HG03139 (cell line): ENCODE measurements around the gene VWC2L.

Experiments
- ATAC-seq: cut with Tn5 transposase; IDR thresholded peaks from one replicate; pipeline ENCODE4 v1.9.1; 2021; ENCODE audit not compliant: unreplicated experiment

Gene VWC2L

GRCh38 chr2:214579035-214579434 lies 168.2 kb downstream of the VWC2L start:
- no peak for ATAC-seq

DNA sequence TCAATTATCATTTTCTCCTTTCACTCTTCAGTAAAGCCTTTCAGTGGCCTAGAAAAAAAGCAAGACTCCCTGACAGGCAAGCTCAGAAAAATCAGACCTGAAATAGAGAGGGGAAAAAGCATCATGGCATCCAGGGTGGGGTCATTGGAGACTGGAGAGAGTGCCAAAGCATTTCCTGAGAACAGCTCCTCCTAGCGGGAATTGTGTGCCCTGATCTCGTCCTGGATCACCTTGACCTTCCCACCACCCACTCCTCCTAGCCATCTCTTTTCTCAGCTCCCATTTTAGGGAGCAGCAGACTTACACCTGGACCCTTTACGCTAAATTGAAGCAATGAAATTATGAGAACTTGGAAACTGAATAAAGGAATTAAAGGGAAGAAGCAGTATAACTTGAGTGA lies 176.6 kb downstream of the VWC2L start:
- no peak for ATAC-seq

GRCh38 chr2:214591366-214591765 lies 180.5 kb downstream of the VWC2L start:
- no peak for ATAC-seq

DNA sequence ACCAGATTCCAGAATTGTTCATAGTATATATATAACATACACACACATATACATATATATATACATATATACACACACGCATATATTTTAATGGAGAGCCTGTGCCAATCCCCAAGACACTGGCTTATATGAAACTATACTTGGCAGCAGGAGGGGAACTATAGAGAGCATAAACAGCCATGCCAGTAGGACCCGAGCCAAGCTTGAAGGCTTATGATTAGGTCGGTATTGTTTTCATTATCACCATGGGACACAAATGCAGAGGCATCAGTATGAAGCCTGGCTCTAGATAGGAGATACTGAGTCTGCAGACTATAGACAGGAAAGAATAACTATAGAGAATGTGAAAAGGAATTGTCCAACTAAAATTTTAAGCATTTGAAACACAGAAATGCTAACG lies 181.2 kb downstream of the VWC2L start:
- no peak for ATAC-seq

DNA sequence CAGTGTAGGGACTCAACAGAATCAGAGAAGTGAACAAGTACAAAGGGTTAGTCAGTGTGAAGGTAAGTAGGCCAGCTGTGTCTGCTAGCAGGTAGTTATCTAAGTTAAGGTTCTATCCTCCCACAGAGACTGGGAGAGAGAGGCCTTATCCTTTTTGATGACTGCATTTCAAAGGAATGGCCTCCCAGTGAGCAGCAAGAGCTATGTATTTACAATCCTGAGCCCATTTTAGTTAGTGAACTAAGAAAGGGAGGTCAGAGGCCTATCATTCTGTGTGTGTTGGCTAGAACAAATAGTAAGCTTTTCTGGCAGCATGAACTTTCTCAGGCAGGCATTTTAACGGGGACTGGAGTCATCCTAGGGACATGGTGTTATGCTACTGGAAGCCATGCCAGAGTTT lies 182.9 kb downstream of the VWC2L start:
- no peak for ATAC-seq

DNA sequence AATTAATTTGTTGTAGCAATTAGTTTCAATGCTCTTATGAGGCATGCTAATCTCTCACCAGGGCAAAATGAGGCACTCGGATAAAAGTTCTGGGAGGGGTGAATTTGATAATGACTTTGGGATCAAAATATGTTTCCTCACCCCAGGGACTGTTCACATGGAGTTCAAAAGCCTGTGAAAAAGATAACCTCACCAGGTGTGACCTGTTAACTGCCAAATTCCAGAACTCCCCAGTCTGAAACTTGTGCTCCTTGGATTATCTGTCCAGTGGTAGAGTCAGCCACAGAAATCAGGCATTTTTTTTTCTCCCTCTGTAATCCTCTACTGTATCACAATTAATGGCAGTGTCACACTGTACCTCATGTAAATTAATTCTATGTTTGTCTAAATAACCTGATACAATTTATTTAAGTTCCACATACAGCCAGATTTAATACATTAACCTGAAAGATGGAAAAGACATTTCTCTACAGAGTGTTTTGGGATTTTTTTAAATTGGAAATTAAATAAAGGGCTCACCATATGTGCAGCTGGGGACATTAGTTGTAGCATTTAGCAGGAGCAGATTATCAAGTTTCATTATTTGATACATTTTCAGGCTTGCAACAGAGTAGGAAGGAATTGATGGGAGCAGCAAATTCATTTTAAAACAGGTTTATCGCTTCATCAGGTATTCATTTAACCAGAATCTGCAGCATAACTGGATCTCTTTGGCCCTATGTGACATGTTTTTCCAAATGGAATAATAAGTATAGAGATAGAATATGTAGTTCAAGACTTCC lies 191.2 kb downstream of the VWC2L start:
- ATAC-seq, result no peak

DNA sequence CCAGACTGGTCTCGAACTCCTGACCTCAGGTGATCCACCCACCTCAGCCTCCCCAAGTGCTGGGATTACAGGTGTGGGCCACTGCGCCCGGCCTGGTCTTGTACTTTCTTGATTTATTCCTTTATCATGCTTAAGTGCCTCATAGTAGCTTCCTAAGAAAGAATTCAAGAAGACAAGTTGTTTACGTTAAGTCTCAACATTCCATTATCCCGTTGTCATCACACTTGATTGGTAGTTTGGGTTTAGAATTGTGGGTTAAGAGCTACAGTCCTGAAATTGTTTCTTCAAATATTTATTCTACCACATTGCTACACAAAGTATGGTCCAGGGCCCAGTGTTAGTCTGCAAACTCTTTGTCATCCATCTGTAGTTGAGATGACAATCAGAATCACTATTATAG lies 194.0 kb downstream of the VWC2L start:
- ATAC-seq, result no peak

- no peak for ATAC-seq
Measured at GRCh38 chr2:214607051-214607450, 196.2 kb downstream of the VWC2L start.

DNA sequence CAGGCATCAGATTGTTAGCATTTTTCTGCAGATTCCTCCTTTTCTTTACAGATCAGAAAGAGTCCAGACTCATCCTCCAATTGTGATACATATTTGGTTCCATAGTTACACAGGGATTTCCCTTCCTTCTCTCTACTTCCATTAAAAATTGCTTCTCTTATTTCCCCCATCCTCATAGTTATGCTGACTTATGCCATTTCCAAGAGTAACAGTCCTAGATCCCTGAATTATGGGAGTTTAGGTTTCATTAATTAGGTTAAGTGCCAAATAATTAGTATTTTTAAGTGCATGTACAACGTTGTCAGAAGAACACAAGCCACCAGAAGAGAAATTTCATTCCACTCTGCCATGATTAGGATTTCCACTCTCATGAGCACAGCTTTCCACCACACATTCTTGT lies 200.2 kb downstream of the VWC2L start:
- no peak for ATAC-seq

DNA sequence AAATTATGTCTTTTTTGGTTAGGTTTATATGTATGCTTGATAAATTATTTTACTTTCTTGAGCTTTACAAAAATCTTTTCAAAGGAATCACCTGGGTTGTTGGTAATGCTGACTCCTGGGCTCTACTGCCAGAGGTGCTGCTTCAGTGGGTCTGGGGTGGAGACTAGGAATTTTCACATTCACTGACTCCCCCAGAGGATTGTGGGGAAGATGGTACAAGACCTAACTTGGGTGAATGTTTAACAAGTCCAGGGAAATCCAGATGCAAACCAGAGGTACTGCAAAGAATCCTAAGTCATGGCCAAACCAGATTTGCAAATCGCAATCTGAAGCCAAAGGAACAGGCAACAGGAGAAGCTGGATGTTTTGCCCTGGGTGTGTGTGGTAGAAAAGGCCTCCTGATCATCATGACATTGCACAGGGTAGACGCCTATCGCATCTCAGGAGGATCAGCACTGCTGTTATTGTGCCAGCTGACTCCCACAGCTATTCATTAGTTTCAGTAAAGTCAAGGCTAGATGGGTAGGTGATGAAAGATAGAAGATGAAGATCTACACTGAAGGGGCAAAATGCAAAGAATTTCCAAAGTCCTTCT lies 213.4 kb downstream of the VWC2L start:
- ATAC-seq, result no peak

- no peak for ATAC-seq
Measured at GRCh38 chr2:214628091-214628490, 217.2 kb downstream of the VWC2L start.
